22Rv1 (cell line): ENCODE data around the gene CYCS.

Experiments used
- CTCF ChIP-seq: fragments of 450-650 bp; IDR thresholded peaks from 2 replicates; pipeline ENCODE4 v1.5.1; 2017; ENCODE audit warnings: mild to moderate bottlenecking
- ZFX ChIP-seq: fragments of 450-650 bp; IDR thresholded peaks from 2 replicates; pipeline ENCODE4 v1.6.1; 2017; ENCODE audit warnings: antibody characterized with exemption, borderline replicate concordance

GRCh38 chr7:25091779-25092178 lies 33.3 kb downstream of the CYCS start:
- no peak for TF ChIP-seq CTCF
- TF ChIP-seq ZFX, result no peak
